ENCODE data around the gene RNF150.
"Not testable (repeated sequence)": the region's sequence is repeated elsewhere in the genome, so short reads cannot be mapped to it uniquely, and the experiment has no call there.

The RNF150 gene

GRCh38 chr4:140816806-140817510 is 316.3 kb downstream of the RNF150 start:
- DNase-seq (ENCODE audit: low read depth) = no peak

- DNase-seq (ENCODE audit: low read depth) = no peak
Observed at GRCh38 chr4:140813804-140814203, 319.5 kb downstream of the RNF150 start.

- no peak for DNase-seq (ENCODE audit: low read depth)
Observed at GRCh38 chr4:140812916-140813315, 320.4 kb downstream of the RNF150 start.

GRCh38 chr4:140811429-140811828 is 321.8 kb downstream of the RNF150 start:
- no peak for DNase-seq (ENCODE audit: low read depth)

GRCh38 chr4:140810591-140811169 is 322.6 kb downstream of the RNF150 start:
- not testable (repeated sequence) for DNase-seq (ENCODE audit: low read depth)
